Fibroblast of skin of scalp (primary cell): ENCODE measurements around the gene MEGF11.
A peak's percentile ranks its signal among the peaks of the same experiment; 100 is the strongest.

Source experiments
- DNase-seq: peaks from one replicate; pipeline ENCODE4 v3.0.0-alpha.2; 2013

MEGF11 gene

DNA sequence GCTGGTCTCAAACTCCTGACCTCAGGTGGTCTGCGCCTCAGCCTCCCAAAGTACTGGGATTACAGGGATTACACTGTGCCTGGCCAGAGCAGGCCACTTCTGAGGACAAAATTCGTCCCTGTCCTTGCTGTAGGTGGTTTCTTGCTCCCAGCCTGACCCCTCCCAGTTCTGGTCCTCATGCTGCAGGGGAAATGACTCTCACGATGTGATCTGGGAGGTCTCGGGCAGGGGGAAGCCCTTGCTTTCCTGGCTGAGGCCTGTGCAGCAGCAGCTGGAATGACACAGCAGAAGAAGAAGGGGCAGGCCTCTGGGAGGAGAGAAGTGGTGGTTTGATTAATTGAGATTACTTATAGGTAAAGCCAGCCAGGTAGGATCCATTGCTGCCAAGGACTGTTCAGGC, 39.3 kb downstream of the MEGF11 start:
- no peak for DNase-seq

DNA sequence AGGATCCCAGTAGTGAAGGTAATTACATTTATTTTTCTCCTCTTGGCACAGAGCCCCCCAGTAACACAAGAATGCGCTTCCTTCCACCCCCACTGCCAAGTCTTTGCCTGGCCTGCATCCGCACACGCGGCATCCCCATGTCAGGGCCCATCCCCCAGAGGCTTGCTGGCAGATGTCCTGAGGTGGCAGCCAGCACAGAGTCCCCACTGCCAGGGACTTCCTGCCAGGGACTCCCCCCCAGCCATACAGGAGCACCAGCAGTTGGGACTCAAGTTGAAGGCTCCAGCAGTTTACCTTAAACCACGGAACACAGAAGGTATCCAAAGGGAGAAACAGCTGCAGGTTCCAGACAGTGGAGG, 41.0 kb downstream of the MEGF11 start:
- no peak for DNase-seq

DNA sequence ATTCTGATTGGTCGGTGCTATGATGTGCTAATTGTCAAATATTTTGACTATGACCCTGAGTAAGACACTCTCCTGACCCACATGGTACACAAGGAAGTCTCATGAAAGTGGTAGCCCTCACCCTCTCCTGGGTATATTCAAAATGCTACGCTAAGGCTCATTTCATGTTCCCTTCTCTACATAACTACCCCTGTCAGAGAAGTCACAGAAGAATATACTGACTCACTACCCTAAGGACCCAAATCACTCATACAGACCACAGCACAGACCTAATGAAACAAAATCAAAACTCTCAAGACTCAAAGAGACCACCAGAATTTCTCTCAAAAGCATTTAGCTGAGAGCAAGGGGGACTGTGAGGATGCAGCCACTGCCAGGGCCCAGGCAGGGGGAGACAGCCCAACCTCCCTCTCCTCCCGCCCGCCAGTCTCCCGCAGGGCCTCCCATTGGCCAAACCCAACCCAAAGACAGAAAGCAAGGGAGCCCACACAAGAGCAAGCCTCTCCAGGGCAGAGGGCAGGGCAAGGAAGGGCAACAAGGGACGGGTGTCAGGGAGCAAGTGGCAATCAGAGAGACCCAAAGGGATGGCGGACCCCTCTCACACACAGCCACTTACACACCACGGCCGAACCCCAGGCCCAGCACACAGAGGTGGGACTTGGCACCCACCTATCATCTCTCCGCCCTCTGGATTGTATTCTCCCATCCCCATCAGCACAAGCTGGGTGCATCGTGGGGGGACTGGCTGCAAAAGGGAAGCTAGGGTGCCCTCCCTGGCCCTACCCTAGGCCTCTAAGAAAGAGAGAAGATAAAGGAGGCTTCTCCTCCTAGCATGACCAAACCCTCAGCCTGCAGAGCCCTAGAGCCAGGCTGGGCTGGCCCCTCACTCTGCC, 41.6 kb downstream of the MEGF11 start:
- no peak for DNase-seq

DNA sequence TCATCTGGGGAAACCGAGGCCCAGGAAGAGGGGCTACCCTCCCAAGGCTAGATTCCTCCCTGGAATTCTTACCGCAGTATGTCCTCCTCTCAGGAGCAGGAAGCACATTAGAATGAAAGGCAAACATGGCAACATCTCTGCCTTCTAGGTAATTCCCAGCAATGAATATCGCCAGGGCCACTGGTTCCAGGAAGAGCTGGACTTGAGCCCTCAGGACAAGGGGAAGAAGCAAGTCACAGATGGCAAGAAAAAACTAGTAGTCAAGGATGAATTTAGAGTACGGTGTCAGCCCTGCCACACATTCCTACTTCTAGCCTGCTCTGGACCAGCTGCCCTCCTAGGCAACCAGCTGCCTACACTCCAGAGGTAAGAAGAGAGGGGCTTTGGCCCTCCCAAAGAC, 42.9 kb downstream of the MEGF11 start:
- DNase-seq: no peak

DNA sequence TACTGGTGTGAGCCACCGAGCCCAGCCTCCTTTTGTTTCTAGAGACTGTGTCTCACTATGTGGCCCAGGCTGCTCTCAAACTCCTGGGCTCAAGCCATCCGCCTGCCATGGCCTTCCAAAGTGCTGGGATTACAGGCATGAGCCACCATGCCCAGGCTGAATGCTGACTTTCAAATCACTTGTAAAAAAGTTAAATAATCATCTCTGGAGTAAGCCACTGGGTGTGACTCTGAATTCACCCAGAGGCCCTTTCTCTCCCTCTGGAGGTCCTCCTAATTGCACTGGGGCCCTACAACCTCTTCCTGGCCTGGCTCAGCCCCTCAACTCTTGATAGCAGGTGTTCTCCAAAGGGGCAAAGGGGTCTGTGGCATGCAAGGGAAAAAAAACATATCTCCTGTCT, 54.8 kb downstream of the MEGF11 start:
- no peak for DNase-seq

DNA sequence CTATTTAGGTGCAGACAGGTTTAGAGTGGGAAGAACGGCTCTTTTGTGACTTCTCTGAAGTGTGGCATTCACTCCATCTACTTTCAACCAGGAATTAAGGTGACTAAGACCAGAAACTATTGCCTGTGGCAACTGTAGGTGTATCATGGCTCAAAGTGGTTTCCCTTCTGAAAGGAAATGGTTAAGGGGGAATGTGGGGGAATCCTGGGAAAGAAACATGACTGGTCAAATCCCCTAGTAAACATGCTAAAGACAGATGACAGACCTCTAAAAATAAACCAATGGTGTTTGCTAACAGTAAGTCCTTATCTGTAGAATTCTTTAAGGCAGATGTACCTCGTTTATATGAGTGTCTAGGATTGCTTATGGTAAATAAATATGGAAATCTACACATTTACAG, 56.9 kb downstream of the MEGF11 start:
- DNase-seq: no peak

DNA sequence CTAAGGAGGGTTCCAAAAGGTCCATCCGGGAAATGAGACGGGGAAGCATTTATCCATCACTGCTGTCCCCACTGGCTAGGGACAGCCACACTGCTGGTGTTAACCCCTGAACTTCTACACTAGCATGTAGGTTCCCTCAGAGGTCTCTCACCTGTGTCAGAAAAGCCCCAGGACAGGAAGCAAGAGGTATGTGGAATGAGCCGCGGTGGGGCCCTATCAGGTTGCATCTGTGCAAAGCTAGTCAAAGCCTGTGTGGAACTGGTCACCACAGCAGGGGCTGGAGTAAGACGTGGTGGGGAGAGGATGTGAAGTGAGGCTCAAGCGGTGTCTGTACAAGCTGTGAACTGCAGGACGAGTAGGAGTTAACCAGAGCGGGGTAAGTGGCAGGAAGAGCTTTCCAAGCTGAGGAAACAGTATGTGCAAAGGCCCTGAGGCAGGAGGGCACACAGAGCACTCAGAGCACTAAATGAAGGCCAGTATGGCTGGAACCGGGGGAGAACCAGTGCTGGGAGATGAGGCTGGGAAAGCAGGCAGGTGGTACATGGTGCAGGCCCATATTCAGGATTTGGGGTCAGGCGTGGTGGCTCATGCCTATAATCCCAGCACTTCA, 57.8 kb downstream of the MEGF11 start:
- DNase-seq: no peak

DNA sequence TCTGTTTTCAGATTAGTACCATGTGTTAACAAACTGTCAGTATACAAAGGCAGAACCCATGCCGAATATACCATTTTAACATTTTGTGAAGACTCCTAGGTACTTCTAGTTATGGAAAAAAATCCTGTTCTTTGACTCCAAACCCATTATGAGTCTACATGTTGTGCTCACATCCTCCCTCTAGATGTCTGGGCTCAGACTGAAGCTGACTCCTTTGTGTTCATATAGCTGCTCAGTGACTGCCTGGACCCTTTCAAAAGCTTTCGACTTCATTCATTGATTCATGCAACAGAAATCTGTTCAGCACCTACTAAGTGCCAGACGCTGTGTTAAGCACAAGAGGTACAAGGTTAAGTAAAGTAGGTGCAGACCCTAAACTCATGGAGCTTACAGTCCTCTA, 60.5 kb downstream of the MEGF11 start:
- no peak for DNase-seq

DNA sequence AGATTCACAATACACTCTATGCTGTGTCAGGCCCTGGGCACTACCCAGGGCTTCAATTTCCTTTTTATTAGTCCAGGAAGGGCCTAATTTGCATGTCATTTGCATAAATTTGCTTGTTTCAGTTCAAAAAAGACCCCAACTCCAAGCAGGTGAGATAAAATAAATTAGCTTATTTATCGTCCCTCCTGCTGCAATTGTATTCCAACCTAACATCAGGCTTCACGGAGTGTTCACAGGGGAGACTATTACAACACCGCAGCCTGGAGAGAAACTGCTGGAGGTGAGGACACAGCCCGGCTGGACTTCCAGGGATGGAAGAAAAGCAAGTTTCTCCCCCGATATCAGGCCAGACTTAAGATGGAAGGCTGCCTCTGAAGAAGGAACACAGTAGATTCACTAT, 62.8 kb downstream of the MEGF11 start:
- DNase-seq: no peak

DNA sequence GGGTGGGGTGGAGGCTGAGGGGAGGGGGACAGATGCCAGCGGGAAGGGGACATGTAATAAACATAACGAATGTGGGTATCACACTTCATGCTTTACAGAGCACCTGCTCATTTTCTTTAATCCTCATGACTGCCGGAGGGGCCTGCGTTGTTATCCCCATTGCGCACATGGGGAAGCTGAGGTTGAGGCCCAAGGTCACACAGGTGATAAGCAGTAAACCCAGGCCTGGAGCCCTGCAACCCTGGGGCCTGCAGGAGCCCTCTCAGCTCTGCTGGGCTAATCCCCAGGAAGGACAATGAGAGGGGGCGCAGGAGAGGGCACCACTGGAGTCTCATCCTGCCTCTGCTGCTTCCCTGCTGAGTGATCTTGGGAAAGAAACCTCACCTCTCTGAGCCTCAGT, 64.3 kb downstream of the MEGF11 start:
- no peak for DNase-seq

DNA sequence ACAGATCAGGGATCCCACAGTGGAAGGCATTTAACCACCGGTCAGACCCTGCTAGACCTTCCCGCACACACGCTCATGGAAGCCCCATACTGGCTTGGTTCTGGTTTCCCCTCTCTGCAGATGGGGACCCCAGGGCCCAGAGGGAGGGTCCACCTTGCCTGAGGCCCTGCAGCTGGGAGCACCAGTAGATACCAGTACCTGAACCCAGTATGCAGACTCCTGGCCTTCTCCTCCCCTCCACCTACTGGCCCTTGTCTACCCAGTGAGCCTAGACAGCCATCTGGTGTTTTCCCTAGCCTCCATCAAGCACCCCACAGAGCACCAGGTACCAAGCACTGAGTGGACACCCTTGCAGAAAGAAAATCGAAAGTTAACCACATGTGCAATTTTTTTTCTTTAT, 65.1 kb downstream of the MEGF11 start:
- DNase-seq: no peak

DNA sequence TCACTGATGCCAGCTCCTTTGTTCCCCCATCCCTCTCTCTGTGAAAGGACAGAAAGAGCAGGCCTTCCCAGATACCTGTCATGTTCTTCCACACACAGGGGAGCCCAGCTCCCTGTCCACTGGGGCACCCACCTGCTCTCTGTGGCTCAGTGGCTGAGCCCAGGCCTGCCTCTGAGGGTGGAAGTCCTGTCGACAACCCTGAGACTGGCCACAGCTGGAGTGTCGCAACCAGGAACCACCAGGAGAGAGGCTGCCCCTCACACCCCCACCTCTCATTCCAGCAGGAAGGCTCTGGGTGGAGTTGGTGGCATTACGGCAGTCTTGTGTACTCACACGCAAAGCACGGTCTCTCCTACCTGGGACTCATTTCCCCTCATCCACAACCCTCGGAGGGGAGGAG, 66.3 kb downstream of the MEGF11 start:
- DNase-seq: no peak

DNA sequence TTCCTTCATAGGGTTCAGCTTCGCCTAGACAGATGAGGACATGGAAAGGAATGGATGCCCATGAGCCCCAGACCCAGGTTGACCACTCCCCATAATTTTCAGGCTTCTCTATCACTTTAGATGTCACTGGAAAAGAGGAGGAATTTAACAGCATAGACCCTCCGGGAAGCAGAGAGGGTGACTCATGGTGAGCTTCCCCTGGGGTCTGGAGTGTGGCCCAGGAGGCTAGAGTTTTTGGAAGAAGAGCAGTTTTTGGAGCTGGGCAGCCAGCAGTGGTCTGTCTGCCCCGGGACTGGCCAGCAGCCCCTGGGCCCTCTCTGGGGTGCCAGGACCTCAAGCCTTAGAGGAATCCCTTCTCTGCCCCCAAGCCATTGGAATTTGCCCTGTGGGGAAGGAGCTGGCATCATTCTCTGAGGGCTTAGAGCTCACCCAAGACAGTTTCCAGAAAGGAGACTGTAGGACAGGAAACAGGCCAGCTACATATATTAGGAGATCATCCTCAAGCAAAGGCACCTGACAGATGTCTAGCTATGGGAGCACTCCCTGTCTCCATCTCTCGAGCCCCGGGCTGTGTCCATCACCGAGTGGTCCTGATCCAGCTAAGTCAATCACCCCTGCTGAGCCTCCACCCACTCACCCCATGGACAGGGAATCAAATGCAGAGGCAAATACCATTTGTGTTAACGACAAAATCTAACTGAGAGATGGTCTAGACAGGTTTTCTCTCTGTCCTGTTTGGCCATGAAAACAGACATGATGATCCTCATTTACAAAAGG, 67.3 kb downstream of the MEGF11 start:
- peak; percentile 27 for DNase-seq

DNA sequence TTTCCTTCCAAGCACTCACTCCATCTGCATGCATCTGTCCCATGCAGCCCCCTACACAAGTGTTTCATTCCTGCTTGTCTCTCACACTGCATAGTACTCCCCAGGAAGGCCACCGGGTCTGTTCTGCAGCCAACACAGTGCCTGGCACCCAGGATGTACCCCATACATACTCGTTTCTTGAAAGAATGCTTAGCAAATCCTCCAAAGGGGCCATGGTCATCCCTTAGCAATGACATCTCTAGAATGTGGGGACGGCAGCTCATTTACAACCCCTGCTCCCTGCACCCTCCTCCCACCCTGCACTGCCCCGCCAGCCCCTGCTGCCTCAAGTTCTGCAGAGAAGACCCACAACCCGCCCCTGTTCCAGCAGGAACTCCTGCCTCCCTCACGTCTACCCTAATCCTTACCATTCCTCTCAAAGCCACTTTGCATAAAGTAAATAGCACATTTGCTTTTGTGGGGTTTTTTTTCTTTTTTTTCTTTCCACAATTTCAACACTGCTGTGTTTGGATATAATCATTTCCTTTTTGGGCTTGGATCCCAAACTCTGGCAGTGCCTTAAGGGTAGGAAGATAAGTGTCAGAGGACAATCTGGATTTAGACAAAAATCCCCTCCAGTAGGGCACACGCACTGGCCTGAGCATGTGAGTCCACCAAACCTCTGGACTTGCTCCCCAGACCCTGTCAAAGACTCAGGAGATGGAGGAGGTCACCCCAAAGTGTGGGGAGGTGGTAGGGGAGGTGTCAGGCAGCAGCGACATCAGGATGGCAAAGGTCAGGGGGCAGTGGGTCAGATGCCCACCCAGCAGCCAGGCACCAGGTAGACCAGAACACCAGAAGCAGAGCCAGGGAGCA, 68.4 kb downstream of the MEGF11 start:
- DNase-seq: peak; percentile 3

DNA sequence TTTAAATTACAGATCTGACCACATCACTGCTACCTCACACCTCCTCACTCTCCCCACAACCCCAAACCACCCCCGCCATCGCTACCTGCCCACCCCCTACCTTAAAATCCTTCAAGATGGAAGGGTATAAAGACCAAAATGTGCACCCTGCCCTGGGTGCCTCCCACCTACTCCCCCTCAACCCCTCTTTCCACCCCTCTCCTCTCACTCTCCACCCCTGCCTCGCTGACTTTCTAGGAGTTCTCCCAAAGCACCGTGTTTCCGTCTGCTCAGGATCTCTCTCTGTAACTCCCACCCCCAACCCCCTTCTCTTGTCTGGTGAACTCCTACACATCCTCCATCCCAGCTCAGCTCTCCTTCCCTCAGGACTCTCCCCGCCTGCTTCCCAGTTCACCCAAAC, 69.1 kb downstream of the MEGF11 start:
- no peak for DNase-seq

DNA sequence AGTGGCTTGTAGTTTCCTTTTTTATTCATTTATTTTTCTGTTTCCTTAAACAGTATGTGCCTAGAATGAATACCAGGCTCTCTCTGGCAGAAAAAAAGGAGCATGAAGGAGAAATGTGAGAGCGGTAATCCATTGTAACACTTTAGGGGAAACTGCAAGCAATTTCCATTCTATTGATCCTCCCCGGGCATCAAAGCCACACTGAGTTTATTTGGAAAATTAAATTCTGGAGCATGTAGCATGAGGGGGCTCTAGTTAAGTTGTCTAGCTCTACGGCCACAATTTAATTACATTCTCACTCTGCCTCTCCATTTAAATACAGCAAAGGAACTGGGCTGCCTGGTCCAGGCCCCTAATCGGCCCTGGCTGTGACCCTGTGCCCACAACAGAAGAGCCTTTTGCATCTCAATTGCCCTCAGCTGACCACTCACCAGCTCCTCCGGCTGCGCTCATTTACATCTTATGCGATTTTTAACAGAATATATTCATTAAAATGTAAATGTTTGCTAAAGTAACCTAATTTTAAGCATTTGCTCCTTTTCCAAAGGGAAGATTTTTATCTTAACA, 72.9 kb downstream of the MEGF11 start:
- no peak for DNase-seq

DNA sequence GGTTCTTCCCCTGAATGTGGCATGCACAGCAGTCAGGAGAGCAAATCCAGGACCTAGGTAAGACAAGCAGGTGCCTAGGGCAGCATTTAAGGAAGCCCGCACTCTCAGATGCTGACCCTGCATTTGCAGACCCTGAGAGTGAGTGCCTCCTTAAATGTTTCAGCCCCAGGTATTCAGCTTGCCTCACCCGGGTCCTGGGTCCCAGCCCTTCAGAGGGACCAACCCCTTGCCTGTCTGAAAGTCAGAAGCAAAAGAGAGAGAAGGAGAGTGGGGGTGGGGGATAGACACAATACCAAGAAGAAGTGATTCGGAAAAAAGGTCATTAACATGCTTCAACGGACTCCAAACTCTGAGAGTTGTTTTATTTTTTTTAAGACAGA, 75.0 kb downstream of the MEGF11 start:
- no peak for DNase-seq

DNA sequence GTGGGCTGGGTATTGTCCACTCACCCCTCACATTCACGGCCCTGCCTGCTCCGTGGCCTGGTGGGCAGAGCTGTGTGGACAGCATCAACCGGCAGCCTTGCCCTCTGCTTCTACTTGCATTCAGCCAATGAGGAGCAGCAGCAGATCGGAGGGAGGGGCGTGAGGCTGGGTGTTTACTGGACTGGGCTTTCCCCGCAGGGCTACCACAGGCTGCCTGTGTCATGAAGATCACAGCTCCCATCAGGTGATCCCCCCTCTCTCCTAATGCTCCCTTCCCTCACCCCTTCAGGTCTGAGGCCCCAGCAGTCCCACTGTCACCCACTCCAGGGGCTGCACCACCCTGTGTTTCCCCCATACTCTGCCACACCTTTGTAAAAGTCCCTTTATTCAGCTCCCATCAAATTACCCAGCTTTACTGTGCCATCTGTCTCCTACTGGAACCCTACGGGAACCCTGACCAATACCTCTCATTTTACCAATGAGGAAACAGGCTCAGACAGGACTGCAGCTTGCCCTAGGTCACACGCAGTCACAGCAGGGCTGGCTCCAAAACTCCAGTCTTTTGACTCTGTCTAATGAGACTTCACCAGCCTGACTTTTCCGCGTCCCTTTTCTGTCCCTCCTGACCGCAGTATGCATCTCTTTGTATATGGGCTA, 81.1 kb downstream of the MEGF11 start:
- no peak for DNase-seq

DNA sequence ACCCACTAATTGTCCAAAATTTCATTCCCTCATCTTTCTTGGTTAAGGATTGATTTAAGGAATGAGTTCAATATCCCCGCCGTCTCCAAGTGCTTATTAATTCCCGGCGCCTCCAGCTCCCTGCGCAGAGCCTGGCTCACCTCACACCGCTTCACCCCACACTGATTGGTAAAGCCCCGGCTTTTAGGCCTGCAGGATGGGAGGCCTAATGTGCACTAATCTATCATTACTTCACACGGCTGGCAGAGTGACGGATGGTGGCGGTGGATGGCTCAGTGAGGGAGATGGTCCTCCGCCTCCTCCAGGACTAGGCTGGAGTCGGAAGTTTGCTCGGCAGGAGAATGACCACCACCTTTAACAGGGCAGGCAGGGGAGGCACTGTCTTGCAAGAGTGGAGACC, 81.7 kb downstream of the MEGF11 start:
- DNase-seq: no peak

DNA sequence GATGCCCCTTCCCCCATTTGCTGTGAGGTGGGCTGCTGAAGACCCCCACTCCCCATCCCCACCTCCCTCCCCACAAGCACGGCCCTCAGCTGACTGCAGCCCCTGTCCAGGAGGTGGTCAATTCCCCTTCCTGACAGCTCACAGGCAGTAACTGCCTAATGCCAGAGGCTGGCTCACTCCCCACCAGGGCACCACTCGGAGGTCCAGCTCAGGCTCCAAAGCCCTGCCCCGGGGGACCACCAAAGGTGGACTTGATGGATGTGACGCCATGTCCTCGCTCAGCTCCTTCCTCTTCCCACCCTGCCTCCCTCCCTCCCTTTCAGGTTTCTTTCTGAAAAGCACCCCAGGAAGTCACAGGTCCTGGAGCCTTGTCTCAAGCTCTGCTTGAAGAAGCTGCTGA, 82.8 kb downstream of the MEGF11 start:
- no peak for DNase-seq

DNA sequence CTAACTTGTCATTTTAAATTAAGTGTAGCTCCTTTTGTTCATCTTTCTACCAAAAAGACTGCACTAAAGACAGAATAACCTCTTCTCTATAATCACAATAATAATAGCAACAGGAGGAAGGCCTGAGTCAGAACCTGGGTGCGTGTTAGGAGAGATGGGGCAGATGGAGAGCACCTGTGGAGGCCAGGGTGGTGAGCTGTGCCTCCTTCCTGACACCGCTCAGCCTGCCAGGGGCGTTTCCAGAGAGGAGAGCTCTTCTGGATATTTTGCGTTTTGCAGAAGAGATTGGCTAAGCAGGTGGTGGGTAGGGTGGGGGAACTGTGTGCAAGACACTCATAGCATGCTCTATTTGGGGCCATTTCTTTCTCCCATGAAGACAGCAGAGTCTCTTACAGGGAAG, 83.5 kb downstream of the MEGF11 start:
- no peak for DNase-seq

DNA sequence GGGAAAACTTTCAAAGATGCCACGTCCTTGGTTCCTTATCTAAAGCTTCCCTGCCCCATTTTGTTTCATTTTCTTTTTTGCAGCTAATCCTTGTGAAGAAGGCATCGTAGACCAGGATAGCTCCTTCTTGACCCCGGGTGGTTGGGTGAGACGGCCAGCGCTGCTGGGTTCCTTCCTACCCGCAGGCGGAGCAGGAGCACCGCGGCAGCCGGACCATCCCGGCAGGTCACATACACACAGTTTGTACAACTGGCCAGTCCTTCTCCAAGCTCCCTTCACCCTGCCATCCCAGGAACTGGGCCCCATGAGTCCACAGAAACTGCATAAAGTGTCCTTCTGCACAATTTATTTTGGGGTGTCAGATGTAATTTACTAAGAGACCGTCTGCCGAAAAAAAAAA, 83.9 kb downstream of the MEGF11 start:
- no peak for DNase-seq
